GM19328 (cell line): ENCODE measurements around the gene ENTPD8.

ENCODE experiments used
- ATAC-seq: cut with Tn5 transposase; IDR thresholded peaks from one replicate; pipeline ENCODE4 v1.9.1; 2021; ENCODE audit warnings: mild to moderate bottlenecking, moderate library complexity; ENCODE audit not compliant: unreplicated experiment

Gene ENTPD8

DNA sequence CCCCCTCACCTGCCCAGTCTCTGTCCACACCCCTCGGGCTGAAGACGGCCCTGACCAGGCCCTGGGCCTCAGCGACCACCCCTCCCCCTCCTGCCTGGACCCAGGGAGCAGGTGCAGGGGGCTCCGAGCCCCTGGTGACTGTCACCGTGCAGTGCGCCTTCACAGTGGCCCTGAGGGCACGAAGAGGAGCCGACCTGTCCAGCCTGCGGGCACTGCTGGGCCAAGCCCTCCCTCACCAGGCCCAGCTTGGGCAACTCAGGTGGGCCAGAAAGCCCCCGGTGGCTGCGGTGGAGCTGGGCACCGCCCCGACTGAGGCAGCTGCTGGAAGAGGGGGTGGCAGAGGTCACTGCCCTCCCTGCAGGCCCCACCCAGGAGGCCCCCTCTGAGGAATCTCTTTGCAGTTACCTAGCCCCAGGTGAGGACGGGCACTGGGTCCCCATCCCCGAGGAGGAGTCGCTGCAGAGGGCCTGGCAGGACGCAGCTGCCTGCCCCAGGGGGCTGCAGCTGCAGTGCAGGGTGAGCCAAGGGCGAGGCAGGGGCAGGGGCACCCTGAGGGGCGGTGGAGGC, 7.7 kb downstream of the ENTPD8 start:
- ATAC-seq, result no peak

DNA sequence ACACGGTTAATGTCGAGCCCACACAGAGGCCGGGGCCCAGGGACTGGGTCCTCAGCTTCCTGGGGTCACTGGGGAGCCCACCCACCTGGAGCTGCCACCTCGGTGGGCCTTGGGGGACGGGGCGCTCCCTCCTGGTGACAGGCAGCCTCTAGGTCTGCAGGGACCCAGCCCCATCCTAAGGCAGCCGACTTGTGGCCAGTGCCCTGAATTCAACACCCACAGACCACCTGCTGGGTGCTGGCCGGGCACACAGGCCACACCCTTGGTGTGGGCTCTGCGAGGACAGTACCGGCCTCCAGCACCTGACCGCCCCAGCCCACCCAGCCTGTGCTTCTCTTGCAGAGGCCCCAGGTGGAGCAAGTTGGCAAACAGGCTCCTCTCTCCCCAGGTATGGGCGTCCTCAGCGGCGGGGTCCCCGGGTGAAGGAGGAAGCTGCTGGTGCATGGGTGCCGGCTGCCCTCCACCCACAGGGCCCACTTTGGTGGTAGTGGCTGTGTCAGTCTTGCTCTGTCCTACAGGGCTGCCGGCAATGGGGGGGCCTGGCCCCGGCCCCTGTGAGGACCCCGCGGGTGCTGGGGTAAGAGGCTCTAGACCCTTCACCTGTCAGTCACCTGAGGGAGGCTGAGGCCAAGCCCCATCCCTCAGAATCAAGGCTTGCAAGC, 8.3 kb downstream of the ENTPD8 start:
- no peak for ATAC-seq

DNA sequence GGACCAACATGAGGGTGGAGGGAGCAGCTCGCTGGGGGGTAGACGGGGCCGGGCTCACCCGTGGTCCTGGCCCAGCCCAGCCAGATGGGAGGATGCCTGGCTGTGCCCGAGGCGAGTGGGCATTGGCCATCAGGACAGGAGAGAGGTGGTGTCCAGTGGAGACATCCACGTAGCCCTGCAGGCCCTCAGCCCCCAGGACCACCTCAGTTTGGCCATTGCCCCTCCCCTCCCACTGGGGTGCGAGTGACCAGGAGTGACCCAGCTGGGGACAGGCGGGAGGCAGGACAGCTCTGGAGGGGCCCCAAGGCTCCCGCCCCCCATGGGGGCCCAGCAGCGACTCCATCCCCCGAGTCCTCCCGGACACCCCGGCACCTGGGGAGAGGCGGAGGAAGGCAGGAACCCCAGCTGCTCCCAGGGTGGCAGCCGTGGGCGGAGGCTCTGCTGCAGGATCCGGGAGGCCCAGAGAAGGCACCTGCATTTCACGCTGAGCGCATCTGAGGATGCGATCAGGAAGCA, 9.7 kb downstream of the ENTPD8 start:
- ATAC-seq, result no peak

DNA sequence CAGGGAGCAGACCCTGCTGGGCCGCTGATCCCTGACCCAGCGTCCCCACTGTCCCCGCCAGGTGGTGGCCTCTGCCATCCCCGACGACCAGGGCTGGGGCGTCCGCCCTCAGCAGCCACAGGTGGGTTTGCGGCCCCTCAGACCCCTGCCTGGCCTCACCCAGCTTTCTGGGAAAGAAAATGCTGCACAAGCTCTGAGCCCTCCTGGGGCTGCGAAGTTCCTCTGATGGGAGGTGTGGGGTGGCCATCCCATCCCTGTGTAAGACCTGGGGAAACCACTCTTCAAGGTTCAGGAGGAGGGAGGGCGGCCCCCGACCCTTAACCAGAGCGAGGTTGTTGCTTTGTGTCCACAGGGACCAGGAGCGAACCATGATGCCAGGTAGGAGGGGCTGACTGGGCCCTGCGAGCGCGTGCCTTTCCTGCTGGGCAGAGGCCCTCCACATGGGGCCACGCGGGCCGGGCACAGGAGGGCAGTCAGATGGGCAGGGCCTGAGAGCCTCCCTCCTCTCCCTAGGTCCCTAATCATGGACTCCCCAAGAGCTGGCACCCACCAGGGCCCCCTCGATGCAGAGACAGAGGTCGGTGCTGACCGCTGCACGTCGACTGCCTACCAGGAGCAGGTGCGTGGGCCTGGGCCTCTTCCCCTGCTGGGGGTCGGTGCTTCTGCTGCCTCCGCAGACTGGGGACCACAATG, 10.3 kb downstream of the ENTPD8 start:
- no peak for ATAC-seq

DNA sequence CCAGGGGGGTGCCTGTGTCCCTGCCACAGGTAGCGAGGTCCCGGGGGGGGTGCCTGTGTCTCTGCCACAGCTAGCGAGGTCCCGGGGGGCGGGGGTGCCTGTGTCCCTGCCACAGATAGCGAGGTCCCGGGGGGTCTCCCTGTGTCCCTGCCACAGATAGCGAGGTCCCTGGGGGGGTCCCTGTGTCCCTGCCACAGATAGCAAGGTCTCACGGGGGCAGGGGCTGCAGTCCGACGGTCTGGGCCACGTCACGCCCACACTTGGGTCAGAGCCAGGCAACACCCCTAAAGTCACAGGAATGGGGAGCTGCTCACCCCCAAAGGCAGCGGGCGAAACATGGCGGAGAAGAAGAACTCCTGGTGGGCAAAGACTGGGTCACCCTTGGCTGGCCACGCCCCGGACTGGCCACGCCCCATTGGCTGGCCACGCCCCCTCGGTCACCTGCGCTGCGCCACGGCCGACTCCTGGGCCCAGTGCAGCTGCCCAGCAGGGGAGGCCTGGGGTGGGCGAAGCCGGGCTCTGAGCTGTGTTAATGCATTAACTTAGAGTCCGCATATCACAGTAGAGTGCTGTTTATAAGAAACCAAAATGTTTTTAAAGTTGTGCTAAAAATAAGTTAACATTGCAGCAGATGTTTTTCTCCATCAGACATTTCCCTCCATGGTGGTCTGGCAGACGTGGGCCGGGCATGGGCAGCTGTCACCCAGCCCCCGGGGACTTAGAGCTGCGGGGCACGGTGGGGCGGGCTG, 11.0 kb downstream of the ENTPD8 start:
- ATAC-seq, result no peak

DNA sequence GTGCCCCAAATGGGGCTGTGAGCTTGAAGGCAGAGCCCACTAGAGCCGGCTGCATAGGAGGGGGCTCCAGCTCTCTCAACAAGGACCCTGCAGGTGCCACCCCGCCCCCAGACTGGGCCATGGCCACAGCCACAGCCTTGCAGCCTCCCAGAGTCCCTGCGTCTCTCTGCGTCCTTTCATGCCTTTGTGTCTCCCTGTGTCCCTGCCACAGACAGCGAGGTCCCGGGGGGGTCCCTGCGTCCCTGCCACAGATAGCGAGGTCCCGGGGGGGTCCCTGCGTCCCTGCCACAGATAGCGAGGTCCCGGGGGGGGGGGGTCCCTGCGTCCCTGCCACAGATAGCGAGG, 11.6 kb downstream of the ENTPD8 start:
- ATAC-seq, result no peak

DNA sequence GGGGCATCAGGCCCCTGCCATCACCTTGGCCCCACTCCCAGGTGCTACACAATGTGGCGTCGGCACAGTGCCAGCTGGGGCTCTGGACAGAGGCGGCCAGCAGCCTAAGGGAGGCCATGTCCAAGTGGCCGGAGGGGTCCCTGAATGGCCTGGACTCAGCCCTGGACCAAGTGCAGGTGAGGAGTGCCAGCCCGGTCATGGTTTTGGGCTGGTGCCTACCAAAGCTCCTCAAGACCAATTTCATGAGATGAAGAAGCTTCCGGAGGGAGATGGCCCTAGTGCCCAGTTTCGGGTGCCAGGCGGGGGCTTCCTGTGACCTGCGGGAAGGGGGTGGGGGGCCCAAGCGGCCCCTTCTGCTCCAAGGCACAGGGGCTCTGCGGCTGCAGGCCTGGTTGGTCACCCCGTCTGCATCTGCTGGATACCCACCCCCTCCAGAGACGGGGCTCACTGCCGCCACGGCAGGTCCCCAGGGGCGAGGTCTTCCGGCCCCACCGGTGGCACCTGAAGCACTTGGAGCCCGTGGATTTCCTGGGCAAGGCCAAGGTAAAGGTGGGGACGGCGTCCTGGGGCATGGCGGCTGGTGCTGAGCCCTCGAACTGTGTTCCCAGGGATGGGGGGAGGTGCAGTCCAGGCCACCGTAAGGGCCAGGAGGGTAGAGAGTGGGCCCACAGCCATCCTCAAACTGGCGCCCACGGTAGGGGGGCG, 12.2 kb downstream of the ENTPD8 start:
- ATAC-seq, result no peak

DNA sequence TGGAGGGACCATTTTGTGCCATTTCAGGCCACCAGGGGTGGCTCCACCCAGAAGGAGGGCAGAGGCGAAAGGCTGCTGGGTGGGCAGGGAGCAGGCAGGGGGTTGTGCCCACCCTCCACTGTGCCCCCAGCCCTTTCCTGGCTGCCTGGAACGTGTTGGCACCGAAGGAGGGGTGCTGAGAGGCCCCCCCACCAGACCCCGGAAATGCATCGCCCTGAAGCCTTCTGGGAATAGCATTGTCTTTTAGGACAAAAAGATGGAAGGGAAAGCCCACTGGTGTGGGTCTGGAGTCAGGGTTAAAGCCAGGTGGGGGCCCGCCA, 12.9 kb downstream of the ENTPD8 start:
- no peak for ATAC-seq

DNA sequence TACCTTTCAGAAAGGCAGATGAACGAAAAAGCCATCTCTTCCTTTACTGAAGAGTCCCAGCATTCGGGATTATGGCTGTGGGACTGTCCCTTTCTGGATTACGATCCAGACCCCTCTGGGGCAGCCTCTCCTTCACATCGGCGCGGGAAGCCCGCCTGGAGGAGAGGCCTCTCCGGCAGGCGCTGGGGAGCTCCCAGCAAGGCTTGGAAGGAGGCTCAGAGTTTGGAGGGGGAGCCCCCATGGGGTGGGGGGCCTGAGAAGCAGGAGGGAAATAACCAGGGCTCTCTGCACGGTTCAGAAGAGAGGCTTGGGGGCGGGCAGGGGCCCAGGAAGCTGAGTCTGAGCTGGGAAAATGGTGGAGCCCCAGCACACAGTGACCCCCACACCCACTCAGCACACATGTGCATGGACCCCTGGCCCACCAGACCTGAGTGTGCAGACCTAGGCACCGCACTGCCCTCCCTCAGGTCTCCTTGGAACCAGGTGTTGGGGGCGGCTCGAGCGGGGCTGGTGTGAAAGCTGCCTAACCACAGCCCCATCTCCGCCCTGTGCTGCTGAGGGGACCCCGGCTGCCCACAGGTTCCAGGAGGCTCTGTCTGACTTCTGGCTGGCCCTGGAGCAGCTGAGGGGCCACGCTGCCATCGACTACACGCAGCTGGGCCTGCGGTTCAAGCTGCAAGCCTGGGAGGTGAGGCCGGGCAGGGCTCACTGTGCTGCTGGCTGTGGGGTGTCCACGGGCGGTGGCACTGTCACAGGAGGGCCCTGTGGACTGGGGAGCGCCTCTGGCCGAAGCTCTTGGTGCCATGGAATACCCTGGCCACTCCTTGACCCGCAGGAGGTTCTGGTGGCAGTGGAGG, 13.5 kb downstream of the ENTPD8 start:
- ATAC-seq, result no peak

DNA sequence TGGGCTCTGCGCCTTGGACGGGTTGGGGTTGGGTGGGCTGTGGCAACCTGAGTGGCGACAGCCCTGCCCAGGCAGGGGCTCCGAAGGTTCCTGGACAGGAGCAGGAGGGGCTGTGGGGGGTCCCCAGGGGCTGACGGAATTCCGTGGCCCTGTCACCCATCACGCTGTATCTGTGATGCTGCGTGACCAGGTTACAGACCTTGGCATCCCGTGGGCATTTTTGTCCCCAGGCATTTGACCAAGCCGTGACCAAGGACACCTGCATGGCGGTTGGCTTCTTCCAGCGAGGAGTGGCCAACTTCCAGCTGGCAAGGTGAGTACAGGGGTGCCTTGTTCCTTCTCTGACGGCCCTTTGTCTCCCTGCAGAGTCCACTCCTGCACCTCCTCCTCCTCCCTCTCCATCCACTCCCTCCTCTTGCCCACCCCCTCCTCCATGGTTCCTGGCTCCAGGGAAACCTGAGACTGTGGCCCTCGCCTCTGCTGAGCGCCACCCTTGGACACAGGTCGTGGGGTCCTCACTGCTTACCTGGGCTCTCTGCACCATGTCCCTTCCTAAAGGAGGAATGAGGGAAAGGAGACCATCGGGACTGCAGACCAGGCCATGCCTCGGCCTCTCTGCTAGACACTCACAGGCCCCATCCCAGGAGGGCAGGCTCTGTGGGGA, 15.0 kb downstream of the ENTPD8 start:
- no peak for ATAC-seq

DNA sequence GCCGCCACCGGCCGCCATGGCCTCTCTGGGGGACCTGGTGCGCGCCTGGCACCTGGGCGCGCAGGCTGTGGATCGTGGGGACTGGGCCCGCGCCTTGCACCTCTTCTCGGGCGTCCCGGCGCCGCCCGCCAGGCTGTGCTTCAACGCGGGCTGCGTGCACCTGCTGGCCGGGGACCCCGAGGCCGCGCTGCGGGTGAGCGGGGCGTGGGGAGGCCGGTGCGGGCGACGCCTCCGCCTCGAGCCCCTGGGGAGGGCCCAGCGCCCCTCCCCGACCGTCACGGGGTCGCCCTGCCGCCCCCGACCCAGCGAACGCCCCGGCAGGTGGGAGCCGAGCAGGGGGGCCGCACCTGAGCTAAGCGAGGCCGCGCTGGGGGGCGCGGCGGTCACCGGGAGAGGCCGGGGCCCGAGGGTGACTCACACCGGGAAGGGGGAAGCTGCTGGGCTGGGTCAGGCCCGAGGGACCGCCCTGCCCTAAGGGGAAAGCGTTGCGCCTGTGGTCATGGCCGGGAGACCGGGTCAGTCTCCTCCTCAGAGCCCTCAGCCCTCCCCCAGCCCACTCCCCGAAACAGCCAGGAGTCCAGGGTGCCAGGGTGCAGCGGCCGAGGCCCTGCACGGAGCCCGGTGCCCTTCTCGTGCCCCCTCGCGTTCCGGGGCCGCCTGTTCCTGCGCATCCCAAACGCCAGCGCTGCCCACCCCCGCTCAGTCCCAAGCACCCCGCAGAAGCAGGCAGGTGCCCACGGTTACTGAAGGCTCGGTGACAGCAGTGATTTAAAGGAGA, 17.5 kb downstream of the ENTPD8 start:
- ATAC-seq, result no peak

DNA sequence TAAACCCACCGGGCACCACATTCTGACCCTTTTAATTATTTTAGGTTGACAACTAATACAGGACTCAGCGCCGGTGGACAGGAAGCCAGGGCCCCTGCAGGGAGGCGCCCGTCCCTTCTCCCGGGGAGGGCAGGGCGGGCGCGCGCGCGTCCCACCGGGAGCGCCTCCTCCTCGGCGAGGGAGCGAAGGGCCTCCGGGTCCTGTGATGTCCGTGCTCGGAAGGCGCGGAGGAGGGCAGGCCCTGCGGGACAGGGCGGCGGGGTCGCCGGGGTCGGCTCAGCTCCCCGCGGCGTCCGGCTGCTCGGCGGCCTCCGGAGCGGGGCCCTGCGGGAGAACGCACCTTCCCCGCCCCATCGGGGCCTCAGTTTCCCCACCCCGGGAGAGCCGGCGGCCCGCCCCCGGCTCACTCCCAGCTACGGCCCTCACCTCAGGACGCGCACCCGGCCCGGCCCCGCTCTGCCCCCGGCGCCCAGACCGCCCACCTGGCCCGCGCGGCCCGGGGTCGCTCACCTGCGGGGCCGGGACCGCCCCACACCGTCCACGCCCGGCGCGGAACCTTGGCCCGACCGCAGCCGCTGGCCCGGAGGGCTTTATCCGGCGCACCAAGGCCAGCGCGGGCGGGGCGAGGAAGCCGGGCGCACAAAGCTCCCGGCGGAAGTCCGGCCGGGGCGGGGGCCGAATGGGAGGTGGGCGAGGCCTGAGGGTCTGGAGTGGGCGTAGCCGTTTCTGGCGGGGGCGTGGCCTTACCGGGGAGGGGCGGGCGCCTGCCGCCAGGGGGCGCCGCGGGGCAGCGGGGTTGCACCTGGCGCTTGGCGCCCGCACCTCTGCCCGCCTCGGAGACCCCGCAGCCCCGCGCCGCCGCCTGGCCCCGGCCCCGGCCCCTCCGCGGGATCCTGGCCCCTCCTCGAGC, 18.3 kb downstream of the ENTPD8 start, which contains the start of the genes EXD3 and NOXA1:
Gene EXD3, minus strand, starts transcription at position 559 of the 910 bp plus-strand sequence. CDS start 27,805 bp downstream, outside the sequence.
Gene NOXA1, plus strand, starts transcription at position 790 of the 910 bp plus-strand sequence. CDS start 137 bp downstream, outside the sequence.
- peak; percentile 77 for ATAC-seq

DNA sequence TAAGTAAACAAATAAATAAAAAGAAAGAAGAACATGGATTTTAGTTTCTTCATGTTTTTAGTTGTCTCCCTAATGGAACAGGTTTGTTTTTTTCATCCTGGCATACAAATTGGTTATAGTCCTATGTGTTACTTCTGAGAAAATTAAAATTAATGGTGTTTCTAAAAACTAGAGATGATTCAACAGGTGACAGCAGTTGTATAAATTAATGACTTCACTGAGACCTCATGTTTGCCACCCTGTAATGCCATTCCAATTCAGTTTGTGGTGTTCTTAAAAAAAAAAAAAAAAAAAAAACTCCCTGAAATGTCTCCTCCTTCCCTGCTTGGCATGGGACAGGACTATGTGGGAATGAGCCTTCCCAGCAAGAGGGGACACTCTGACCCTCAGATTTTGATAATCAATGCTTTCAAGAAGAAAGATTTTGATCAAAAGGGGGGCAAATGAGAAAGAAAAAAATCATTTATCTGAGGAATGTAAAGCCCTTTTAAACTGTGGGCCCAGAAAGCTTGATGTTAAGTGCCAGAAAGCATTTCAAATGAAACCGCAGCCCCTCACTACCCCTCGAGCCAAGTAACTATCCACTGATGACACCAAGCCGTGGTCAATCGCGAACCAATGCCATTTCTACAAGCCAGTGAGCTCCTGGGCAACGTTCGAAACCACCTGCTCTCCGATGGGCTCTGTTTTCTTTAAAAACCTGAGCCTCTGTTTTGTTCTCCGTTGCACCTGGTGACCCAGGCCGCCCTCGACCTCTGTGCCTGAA, 19.1 kb downstream of the ENTPD8 start:
- no peak for ATAC-seq

DNA sequence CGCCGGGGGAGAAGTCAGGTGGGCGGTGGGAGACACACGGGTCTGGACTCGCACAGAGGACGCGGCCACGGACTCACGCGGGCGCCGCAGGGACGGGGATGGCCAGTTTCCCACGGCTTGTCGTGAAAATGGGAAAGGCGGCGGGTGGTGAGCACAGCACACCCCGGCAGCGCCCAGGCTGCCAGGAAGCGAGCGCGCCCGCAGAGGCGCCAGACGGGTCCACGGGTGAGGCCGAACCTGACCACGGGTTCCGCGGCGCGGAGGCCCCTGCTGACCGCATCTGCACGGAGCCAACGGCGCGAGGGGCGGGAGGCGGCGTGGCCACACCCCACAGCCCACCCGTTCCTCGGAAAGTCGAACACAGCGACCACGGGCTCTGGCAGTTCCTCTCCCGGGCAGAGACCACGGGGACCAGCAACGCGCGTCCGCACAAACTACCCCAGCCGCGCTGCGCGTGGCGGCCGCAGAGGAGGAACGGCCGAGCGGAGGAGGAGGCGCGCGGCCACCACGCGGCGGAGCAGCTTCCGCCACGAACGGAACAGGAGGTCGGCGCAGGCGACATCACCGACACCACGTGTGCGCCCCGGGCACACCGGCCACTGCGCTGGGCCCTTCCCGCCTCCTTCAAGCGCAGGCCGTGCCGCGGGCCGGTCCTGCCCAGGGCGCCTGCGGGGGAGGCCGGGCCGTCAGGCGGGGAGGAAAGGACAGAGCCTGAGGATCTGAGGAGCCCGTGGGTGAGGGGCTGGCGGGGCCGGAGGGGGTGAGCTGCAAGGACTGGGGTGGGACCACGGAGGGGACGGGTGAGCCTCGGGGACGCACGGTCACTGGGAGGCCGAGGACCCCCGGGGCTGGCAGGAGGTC, 23.8 kb downstream of the ENTPD8 start:
- no peak for ATAC-seq

DNA sequence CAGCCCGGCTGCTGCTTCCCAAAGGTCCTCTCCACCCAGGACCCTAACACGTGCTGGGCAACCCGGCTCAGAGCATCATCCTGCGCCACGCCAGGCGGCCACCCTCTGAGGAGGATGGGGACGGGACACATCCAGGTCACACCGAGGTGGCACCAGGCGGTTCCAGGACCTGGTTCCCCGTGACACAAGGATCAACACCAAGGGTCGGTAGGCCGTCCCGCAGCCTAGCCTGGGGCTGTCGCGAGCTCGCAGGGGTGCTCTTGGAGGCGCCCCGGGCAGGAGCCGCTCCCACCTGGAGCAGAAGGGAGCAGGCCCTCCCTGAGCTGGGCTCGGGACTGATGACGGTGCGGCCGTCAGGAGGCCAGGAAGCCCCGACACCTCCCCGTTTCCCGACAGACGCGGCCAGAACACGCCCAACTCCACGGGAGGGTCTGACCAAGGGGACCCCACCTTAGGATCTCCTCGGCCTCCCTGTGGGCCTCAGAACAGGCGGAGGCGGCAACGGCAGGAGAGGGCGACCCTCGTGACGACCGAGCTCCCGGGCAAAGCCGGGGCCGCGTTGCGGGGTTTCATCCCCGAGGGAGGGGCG, 24.5 kb downstream of the ENTPD8 start:
- no peak for ATAC-seq
